Tibial nerve (tissue), 3 donors: ENCODE measurements around the gene DNAJC16.

Experiments
- CTCF ChIP-seq, 5 experiments: fragments of 200-600 bp in 3 of 5; fragments of 450-650 bp in 2 of 5; sonication (generic) in 3 of 5; IDR thresholded peaks; one replicate each; pipeline ENCODE4 v1.5.1; 2016 to 2019; ENCODE audit warnings: antibody characterized with exemption in 5 of 5, mild to moderate bottlenecking in 3 of 5, moderate library complexity in 2 of 5
- POLR2A ChIP-seq, 2 donors: fragments of 450-650 bp; IDR thresholded peaks; one replicate each; pipeline ENCODE4 v1.6.1; 2017; ENCODE audit warnings: antibody characterized with exemption in 2 of 2, mild to moderate bottlenecking in 2 of 2, moderate library complexity in 2 of 2

- no peak for TF ChIP-seq CTCF (IDR thresholded peaks at IDR 0.05)
- no peak for TF ChIP-seq POLR2A (IDR thresholded peaks at IDR 0.05)
Observed at GRCh38 chr1:15609631-15610030, 83.0 kb downstream of the DNAJC16 start.
